Liver (tissue), 3 donors: ENCODE results near the gene AURKB.

Source experiments
- ATF3 ChIP-seq: IDR thresholded peaks from 2 replicates; pipeline ENCODE4 v1.6.1; 2016; ENCODE audit warnings: antibody characterized with exemption
- CTCF ChIP-seq: fragments of 150-350 bp; IDR thresholded peaks from 2 replicates; pipeline ENCODE4 v1.5.1; 2017; ENCODE audit warnings: improper control_type of control experiment, low read depth, low read length; ENCODE audit not compliant: missing input control
- GABPA ChIP-seq, 2 donors: IDR thresholded peaks in 1 of 2; conservative IDR thresholded peaks in 1 of 2; 2 replicates each; pipeline ENCODE4 v1.6.1; 2016; ENCODE audit warnings: antibody characterized with exemption in 2 of 2, mild to moderate bottlenecking in 1 of 2, moderate library complexity in 1 of 2
- JUND ChIP-seq, 2 donors: IDR thresholded peaks; 2 replicates each; pipeline ENCODE4 v1.6.1; 2016; ENCODE audit warnings: antibody characterized with exemption in 2 of 2
- MAX ChIP-seq: IDR thresholded peaks from 2 replicates; pipeline ENCODE4 v1.6.1; 2016; ENCODE audit warnings: antibody characterized with exemption
- REST ChIP-seq: IDR thresholded peaks from 2 replicates; pipeline ENCODE4 v1.6.1; 2016; ENCODE audit warnings: antibody characterized with exemption, mild to moderate bottlenecking
- SP1 ChIP-seq: IDR thresholded peaks from 2 replicates; pipeline ENCODE4 v1.6.1; 2018; ENCODE audit warnings: antibody characterized with exemption, mild to moderate bottlenecking
- TAF1 ChIP-seq: conservative IDR thresholded peaks from 2 replicates; pipeline ENCODE4 v1.6.1; 2016; ENCODE audit warnings: antibody characterized with exemption, mild to moderate bottlenecking
- YY1 ChIP-seq: IDR thresholded peaks from 2 replicates; pipeline ENCODE4 v1.6.1; 2016; ENCODE audit warnings: antibody characterized with exemption, mild to moderate bottlenecking
- donor health status: healthy.
- donor health status: healthy.

GRCh38 chr17:8249621-8250500 is 39.5 kb upstream of the AURKB start:
- TF ChIP-seq SP1, result no peak
- no peak for TF ChIP-seq CTCF
- TF ChIP-seq JUND (IDR thresholded peaks at IDR 0.05), result no peak
- no peak for TF ChIP-seq MAX
- no peak for TF ChIP-seq ATF3
- TF ChIP-seq TAF1, result no peak
- TF ChIP-seq GABPA (IDR thresholded peaks at IDR 0.05 in 1 of 2, conservative IDR thresholded peaks at IDR 0.05 in 1 of 2), result no peak
- TF ChIP-seq REST, result no peak
- TF ChIP-seq YY1, result no peak
